A673 (cell line): ENCODE data around the gene NAT14.

Experiments
- EZH2 ChIP-seq: fragments of 200-600 bp; sonication (generic); IDR thresholded peaks from 2 replicates; pipeline ENCODE4 v1.6.1; 2017; ENCODE audit warnings: borderline replicate concordance, low read depth, mild to moderate bottlenecking, mixed read lengths, antibody characterized with exemption, low read length; ENCODE audit not compliant: poor library complexity, severe bottlenecking
- TF ChIP-seq, protein P1 (sequence below): fragments of 300-800, 200-600 bp; sonication (generic); conservative IDR thresholded peaks from 2 replicates; pipeline ENCODE4 v1.5.1; 2017; ENCODE audit warnings: low read depth, mild to moderate bottlenecking, antibody characterized with exemption, low read length, moderate library complexity, mixed read lengths

DNA sequence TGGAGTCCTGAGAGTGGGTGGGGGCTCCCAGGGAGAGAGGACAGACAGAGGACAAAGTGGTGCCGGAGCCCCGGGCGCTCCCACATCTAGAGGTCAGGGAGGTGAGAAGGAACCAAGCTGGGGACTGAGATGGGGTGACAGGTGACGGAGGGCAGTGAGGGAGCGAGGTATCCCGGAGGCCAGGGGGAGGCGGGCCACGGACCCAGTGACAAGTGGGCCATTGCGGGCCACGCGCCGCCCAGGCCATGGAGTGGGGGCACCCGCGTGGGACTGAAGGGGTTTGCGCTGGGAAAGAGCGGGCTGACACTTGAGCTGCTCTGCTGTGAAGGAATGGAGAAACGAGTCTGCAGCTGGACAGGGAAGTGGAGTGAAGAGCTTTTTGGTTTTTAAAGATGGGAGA, 5.9 kb upstream of the NAT14 start:
- TF ChIP-seq EZH2: no peak
- TF ChIP-seq, protein P1, sequence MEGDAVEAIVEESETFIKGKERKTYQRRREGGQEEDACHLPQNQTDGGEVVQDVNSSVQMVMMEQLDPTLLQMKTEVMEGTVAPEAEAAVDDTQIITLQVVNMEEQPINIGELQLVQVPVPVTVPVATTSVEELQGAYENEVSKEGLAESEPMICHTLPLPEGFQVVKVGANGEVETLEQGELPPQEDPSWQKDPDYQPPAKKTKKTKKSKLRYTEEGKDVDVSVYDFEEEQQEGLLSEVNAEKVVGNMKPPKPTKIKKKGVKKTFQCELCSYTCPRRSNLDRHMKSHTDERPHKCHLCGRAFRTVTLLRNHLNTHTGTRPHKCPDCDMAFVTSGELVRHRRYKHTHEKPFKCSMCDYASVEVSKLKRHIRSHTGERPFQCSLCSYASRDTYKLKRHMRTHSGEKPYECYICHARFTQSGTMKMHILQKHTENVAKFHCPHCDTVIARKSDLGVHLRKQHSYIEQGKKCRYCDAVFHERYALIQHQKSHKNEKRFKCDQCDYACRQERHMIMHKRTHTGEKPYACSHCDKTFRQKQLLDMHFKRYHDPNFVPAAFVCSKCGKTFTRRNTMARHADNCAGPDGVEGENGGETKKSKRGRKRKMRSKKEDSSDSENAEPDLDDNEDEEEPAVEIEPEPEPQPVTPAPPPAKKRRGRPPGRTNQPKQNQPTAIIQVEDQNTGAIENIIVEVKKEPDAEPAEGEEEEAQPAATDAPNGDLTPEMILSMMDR: no peak
